Activated T-cell treated with anti-CD3 and anti-CD28 coated beads, Interleukin-2, amount 50 U/mL, for 1 hour (primary cell): ENCODE results near the gene CFAP46.
"Not testable (repeated sequence)": the region's sequence is repeated elsewhere in the genome, so short reads cannot be mapped to it uniquely, and the experiment has no call there.

Experiments used
- DNase-seq: peaks from one replicate; pipeline ENCODE4 v3.0.0-alpha.2; 2020

CFAP46 gene

DNA sequence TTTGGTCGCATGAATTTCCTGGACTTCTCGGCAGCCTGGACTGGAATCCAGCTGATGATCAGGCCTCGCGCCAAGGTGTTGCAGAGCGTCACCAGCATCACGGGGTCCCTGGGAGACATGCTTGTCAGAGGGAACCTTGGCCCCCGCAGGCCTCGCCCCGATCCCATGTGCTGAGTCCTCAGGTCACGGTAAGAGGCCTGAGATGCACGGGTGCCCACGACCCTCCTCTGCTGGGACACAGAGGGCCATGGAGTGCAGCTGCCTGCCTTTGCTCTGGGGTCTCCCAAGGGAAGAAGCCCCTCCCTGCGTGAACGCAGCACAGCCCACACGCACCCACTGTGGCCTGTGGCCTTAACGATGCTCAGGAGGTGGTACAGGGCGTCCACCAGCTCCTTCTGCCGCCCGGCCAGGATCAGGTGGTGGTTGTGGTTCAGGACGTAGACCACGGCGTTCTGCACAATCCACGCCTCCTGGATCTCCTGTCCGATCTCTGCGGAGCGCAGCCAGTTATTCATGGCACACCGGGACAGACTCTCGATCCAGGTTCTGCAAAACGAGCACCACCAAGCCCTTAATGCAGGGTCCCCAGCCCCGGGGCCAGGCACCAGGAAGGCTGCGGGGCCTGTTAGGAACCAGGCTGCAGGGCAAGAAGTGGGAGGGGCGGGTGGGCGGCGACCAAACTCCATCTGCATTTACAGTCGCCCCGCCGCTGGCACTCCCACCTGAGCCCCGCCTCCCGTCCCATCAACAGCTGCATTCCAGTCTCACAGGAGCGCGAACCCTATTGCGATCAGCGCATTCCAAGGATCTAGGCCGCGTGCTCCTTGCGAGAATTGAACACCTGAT, 29.4 kb downstream of the CFAP46 start:
- no peak for DNase-seq

DNA sequence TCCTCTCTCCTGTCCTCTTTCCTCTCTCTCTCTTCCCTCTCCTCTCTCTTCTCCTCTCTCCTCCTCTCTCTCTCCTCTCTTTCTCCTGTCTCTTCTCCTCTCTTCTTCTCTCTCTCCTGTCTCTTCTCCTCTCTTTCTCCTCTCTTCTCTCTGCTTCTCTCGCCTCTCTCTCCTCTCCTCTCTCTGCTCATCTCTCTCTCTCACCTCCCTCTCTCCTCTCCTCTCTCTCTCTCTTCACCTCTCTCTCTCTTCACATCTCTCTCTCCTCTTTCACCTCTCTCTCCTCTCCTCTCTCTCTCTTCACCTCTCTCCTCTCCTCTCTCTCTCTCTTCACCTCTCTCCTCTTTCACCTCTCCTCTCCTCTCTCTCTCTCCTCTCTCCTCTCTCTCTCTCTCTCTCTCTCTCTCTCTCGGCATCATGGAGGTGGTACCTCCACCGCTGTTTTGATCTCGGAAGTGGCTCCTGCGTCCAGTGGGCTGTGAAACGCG, 30.1 kb downstream of the CFAP46 start:
- no peak for DNase-seq

DNA sequence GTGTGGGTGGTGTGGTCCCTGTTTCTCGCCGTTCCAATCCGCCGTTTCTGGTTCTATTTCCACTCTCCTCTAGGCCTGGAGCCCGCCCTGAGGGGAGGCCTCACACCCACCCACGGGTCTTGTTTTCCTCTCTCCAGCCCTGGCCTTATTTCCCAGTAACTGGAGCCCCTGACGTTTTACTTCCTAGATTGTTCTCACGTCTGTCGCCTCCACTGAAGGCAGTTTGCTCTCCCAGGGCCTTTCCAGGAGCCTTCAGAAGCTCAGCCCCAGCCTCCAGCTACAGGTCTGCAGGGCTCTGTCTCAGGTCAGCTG, 30.6 kb downstream of the CFAP46 start:
- no peak for DNase-seq

DNA sequence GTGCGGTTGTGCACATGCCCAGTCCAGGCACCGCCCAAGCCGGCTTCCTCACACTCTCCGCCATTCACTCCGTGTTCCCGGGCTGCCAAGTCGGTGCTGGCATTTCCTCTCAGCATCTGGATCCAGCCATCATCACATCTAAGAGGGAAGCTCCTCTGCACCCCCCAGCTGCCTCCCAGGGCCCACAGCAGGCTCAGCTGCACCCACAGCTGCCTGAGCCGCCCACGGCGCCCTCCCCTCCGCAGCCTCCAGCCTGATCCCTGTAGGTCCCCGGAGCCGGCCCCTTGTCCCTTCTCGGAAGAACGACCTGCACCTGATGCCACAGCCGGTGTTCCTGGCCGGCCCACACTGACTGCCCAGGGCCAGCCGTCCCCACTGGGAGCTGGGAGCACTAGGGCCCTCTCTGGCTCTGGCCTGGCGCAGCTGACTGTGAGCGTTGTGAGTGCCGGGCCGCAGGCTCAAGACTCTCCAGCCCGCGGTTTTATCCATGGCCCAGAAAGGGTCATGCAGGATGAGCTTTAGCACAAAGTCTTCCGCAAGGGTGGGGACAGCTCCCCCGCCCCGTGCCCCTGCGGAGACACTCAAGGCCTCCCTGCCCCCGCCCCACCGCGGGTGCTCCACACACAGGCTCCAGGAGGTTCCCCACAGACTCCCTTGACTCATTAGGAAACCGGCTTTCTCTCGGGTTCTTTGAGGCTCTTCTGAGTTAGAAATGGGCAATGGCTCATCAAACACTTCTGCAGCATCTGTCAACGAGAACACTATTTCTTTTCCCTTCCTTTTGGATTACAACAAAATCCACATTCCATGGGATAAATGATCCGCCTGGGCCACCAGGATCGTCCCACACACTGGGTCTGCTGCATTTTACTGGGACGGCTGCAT, 31.2 kb downstream of the CFAP46 start:
- DNase-seq, result no peak

DNA sequence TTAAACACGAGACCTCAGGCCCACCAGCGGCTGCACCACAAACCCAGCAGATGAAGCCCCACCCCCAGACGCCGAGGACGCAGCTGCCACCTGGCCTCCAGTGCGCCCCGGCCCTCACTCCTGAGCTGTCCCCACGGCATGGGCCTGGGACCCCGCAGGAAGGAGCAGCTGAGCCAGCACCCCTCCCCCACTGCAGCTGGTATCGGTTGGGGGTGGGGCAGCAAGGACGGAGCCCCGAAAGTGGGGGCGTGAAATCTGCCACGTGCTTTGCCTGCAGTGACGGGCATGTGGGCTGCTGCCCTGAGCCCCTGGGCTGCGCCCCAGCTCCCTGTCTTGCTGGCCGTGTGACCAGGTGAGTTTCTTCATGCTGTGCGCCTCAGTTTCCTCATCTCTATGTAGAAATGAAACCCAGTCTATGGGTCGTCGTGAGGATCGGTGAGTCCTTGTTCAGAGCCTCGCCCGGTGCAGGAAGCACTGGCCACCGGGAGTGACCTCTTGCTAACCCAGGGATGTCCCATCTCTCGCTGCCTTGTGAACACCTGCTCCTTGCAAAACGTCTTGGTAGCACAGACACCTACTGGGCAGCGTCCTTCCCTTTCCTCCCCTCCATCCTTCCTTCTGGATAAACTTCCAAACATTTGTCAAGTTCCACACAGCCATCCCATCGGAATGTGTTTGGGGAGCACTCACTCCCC, 32.0 kb downstream of the CFAP46 start:
- DNase-seq, result no peak

DNA sequence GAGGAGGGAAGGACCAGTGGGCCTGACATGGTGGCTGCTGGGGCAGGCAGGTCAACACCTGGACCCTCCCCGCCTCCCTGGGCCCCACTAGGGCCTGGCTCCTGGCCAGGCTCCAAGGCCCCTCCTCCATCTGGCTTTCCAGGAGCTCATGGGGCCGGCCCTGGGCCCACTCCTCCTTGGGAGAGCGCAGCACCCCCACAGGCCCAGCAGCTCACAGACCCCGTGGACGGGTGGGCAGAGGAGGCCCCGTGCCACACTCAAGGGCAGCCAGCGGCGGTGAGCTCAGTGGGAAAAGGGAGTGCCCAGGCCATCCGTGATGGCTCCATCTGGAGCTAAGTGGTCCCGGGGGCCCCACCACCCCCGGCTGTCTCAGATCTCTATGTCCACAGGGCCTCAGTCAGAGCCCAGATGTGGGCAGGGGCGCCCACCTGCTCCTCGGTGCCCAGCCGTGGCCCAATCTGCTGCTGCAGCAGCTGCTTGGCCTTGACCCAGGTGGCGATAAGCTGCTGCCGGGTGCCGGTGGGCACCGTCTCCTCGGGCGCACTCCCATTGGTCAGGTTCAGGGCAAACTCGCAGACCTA, 32.8 kb downstream of the CFAP46 start:
- no peak for DNase-seq

DNA sequence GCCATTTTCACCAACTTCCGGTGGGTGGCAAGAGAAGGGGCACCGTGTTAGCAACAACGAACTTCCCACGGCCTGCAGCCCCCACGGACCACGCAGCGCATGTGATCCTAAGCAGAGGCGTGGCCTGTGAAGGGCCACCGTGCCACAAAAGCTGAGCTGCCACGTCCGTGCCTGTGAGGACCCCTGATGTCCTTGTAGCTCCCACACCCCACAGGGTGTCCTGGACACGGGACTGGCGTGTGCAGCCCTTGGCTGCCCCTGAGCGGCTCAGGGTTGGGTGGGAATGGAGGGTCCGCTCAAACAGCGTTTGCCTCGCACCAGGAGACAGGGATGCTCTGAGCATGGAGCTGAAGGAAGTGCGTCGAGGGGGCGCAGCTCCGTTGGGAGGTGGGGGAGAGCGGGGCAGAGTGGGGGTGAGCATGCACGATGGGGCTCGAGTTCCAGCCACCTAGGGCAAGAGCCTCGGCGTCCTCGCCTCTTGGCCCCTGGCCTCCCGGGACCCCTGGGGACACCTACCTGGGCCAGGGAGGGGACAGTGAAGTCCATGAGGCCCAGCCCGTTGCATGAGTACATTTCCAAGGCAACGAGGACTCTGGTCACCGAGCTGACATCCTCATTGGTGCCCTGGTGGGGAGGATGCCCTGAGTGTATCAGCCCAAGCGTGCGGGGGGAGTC, 33.6 kb downstream of the CFAP46 start:
- DNase-seq, result no peak

DNA sequence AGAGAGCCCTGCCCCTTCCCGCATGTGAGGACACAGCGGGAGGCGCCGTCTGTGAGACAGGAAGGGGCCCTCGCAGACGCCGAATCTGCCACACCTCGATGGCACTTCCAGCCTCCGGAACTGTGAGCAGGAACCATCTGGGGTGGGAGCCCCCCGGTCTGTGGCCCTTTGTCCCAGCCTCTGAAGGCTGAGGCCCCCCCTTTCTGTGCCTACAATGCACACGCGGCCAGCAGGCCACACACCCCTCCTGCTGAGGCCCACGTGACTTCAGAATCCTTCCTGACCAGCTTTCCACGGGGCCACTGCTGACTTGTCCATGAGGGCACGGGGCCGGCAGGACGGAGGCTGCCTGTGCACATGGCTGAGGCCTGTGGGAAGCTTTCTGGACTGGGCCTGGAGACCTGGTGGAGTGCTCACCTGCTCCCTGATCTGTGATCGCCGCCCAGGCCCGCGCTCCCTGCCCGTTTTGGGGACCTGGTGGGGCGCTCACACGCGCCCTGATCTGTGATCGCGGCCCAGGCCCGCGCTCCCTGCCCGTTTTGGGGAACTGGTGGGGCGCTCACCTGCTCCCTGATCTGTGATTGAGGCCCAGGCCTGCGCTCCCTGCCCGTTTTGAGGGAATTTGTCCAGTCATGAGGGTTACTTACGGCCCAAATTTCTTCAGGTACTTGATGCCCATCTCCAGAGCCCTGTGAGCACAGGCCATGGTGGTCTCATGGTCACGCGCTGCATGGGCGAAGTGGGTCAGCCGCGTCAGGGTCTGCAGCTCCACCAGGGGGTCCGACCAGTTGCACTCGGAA, 34.3 kb downstream of the CFAP46 start:
- no peak for DNase-seq

DNA sequence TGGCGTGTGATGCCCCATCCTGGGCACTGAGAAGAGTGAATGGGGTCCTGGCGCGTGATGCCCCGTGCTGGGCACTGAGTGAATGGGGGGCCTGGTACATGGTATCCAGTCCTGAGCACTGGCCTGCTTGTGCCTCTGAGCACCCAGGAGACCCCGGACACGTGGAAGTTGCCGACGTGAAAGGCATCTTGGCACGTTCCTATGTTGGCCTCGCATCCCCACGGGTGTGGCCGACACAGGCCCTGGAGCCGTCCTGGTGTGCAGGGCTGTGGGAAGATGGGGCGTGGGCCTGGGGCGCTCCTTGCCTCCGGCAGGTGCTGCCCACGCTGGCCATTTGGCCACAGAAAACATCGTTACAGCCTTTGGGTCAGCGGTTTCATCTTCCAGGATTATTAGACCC, 35.5 kb downstream of the CFAP46 start:
- no peak for DNase-seq

DNA sequence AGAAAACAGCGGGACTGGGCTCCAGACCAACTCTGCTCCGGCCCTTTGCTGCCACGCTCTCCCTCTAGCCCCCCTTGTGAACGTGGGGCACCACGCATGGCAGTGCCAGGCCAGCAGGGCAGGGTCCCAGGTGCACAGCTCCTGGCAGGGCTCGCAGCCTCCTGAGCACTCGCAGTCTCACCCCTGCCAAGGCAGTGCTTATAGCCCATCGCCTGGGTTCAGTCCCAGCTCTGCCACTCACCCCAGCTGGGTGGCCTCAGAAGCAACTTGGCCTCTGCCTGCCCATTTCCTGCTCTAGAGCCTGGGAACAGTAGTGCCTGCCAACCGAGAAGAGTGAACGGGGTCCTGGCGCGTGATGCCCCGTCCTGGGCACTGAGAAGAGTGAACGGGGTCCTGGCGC, 36.3 kb downstream of the CFAP46 start:
- no peak for DNase-seq

DNA sequence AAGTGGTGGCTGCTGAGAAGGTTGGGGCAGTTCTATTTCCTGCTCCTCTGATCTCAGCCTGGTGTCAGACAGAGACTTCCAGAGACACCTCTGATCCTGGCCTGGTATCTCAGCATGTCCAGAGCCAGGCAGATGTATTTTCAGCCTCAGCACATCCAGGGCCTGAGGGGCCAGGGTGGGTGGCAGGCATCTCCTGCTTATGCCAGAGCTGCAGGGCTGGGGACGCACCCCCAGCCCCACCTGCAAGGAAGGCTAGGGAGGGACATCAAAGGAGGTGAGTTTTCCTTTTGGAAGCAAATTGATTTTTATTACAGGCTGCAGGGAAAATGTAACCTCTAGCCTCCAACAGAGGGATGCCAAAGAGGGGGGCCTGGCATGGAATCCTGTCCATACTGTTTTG, 36.7 kb downstream of the CFAP46 start:
- DNase-seq, result no peak

DNA sequence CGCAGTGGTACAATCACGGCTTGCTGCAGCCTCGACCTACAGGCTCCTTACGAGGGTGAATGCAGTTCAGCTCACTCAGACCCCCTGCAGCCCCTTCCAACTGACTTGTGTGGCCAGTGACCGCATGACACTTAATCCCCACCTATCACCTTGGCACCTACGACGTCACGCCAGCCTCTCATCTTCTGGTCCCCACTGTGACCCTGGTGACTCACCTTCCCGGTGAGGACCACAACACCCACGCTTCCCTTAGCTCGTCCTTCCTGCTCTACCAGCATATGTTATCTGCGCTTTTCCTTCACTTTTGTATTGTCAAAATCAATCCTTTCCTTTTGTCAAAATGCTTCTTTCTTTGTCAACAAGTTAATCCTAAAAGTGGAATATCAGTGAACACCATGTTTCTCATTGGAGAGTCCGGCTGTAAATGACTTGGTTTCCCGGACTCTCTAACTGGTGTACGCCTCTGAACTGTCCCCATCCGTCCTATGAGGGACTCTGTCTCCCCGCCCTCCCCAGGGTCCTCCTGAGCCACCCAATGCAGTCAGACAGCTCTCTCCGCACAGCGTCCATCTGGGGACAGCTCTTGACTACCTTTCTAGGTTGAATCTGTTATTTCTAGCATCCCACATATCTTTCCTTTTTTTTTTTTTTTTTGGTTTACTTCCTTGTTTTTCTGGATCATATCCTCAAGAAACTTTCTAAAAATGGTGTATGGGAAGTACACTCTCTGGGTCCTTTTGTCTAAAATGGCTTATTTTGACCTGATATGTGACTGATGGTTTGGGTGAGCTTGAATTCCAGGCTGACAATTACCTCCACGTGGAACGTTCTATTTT, 37.3 kb downstream of the CFAP46 start:
- DNase-seq, result no peak

DNA sequence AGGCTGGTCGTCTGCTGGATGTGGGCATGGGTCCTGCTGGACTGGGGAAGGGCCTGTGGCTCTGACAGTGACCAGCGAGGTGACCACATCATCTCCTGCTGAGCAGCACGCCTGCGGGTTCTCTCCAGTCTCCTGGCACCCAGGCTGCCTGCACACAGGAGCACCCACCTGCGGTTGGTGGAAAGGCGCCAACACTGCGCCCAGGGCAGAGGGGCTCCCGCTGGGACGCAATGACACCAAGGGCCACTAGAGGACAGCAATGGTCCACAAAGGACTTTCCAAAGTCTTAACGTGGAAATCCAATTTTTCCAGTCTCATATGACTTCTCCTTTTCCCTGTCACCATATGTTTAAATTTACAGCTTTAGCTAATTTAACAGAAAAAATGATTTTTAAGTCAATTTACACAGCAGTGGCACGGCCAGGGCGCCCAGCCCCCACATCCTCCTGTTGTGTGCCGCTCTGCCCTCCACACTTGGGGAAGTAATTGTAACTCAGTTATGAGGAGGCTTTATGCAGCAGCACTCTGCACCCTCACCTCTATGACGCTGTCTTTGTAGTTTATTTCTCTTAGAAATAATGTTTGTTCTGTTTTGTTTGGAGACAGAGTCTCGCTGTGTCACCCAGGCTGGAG, 38.1 kb downstream of the CFAP46 start:
- DNase-seq, result no peak

DNA sequence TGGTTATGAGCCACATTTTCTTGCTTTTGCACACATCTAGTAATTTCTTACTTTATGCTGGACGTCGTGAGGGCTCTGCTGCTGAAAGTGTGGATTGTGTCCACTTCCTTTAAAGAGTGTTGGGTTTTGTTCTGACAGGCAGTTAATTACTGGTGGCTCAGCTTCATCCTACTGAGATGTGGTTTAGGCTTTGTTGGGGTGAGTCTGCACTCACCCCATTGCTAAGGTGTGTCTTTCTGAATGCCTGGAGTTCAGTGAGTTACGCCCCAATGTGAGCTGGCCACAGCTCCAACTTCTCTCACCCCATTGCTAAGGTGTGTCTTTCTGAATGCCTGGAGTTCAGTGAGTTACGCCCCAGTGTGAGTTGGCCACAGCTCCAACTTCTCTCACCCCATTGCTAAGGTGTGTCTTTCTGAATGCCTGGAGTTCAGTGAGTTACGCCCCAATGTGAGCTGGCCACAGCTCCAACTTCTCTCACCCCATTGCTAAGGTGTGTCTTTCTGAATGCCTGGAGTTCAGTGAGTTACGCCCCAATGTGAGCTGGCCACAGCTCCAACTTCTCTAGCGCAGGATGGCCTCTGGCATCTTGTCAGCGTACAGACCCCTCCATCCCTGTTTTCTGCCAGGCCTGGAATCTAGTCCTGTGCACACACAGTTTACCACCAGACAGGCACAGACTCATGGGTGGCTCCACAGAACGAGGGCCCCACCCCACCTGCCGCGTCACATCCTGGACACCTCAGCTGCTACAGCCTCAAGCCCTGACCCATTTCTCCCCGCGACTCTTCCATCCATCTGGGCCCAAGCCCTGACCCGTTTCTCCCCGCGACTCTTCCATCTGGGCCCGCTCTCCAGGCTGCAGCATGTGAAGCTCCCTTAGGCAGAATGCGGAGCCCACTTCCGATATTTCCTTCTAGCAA, 39.5 kb downstream of the CFAP46 start:
- DNase-seq, result not testable (repeated sequence)

DNA sequence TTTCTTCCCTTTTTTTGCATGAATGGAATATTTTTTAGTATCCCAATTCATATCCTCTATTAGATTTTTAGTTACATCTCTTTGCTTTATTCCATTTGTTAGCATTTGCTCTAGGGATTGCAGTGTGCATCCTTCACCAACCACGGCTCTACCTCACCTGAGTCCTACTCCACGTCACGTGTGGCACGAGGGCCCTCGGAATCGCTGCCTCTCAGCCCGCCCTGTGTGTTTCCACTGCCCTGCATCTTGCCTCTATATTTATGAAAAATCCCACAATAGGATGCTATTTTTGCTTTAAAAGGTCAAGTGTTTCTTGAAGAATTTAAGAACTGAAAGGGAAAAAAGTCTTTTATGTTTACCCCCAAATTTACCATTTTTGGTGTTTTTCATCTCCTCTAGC, 41.0 kb downstream of the CFAP46 start:
- DNase-seq, result no peak

DNA sequence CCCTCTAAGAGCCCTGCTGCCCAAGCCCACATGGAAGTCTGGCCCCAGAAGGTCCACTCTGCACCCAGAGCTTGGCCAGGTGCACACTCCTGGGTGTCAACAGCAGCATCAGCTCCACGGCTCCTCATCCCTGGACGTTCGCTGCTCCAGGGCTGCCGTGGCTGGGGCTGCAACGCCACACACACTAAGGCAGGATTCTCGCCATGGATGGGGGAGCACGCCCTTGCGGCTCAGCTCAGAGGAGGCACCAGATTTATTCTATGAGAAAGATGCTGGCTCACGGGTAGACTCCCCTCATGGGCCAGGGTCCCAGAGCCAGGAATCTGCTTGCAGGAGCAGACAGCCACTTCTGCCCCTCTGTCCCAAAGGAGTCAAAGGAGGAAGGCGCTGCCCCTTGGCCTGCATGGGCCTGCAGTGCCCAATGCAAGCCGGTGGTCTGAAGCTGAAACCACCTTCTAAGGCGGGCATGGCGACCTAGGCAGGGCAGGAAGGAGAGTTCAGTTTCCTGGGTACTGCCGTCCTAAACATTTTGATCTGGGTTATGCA, 42.1 kb downstream of the CFAP46 start:
- no peak for DNase-seq

DNA sequence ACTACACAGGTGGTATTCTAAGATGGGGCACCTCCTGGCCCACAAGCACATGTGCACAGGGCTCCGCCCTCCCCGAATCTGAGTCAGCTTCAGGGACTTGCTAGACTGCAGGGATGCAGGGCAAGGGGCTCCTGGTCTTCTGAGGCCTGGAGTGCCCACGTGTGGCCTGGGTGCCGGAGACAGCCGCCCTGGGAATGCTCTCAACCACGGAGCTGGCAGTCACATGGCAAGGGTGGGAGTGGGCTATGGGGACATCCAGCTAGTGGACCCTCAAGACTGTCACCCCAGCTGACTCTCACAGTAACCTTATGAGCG, 42.7 kb downstream of the CFAP46 start:
- no peak for DNase-seq

DNA sequence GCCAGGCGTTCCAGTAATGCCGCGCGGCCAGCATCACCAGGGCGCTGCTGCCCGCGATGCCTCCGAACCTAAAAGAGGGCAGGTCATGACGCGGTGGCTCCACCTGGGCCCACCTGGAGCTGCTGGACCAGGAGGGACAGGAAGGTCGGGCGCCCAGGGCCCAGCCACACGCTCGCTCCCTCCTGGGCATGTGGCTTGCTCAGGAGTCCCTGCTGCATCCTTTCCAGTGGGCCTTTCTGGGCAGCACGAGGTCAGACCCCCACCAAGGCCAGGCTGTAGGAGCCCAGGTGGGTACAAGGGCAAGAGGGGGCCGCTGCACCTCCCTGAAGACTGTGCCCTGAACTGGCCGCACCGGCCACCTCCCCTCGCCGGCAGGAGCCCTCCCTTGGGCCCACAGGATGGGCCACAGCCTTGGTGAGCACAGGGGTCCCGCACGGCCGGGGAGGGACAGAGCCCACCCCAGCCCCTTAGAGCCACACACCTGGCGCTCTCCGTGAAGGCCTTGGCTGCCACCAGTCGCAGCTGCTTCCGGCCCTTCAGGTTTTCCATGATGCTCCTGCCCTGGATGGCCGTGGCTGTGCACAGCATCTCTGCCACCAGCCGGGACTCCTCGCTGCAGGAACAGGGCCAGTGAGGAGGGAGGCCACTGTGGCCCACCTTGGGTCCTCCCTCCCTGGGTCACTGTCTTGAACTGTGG, 43.2 kb downstream of the CFAP46 start:
- no peak for DNase-seq
